Endodermal cell (in vitro differentiated cells): Measurements from ENCODE around the gene DCLRE1A. TPM values are rescaled to one million over a fixed set of nuclear protein-coding genes. Genes with fewer than 3 reads are reported as not detected.

Source experiments
- DNase-seq: peaks from one replicate; pipeline ENCODE4 v3.0.0-alpha.2; 2017
- H3K27ac ChIP-seq: 2 replicates; pipeline ENCODE4 v1.5.1; 2013; ENCODE audit warnings: mild to moderate bottlenecking, low read depth, low read length, moderate library complexity
- H3K27me3 ChIP-seq: 2 replicates; pipeline ENCODE4 v1.6.1; 2013; ENCODE audit warnings: mild to moderate bottlenecking, low read length, moderate library complexity; ENCODE audit not compliant: insufficient read depth, control insufficient read depth, poor library complexity, severe bottlenecking
- H3K36me3 ChIP-seq: 2 replicates; pipeline ENCODE4 v1.7.0; 2013; ENCODE audit warnings: mild to moderate bottlenecking, low read length, moderate library complexity; ENCODE audit not compliant: control insufficient read depth, insufficient read depth
- H3K4me1 ChIP-seq: one replicate; pipeline ENCODE4 v1.7.0; 2013; ENCODE audit warnings: low read length; ENCODE audit not compliant: control insufficient read depth, insufficient read depth
- H3K4me3 ChIP-seq: 2 replicates; pipeline ENCODE4 v1.5.1; 2013; ENCODE audit warnings: mild to moderate bottlenecking, low read length, moderate library complexity
- H3K9ac ChIP-seq: 2 replicates; pipeline ENCODE4 v1.6.1; 2013; ENCODE audit warnings: mild to moderate bottlenecking, low read length, moderate library complexity; ENCODE audit not compliant: poor library complexity, severe bottlenecking; ENCODE audit errors: extremely low read depth
- H3K9me3 ChIP-seq: 2 replicates; pipeline ENCODE4 v1.6.1; 2013; ENCODE audit warnings: mild to moderate bottlenecking, low read length, moderate library complexity; ENCODE audit not compliant: control insufficient read depth
- H3K27ac Mint-ChIP-seq: 2 replicates; pipeline ENCODE4 v1.8.0; 2020; ENCODE audit warnings: mixed read lengths
- H3K27me3 Mint-ChIP-seq: 2 replicates; pipeline ENCODE4 v1.8.0; 2021; ENCODE audit warnings: mild to moderate bottlenecking, mixed read lengths; ENCODE audit not compliant: insufficient read depth
- H3K36me3 Mint-ChIP-seq: 2 replicates; pipeline ENCODE4 v1.8.0; 2020; ENCODE audit warnings: low read depth, mixed read lengths
- H3K4me1 Mint-ChIP-seq: 2 replicates; pipeline ENCODE4 v1.8.0; 2020; ENCODE audit warnings: mixed read lengths
- H3K4me3 Mint-ChIP-seq: 2 replicates; pipeline ENCODE4 v1.8.0; 2020; ENCODE audit warnings: mild to moderate bottlenecking, moderate library complexity, mixed read lengths
- H3K9me3 Mint-ChIP-seq: 2 replicates; pipeline ENCODE4 v1.8.0; 2020; ENCODE audit warnings: mild to moderate bottlenecking, mixed read lengths
- WGBS, 2 experiments: methylation state at CpG; one replicate each; pipeline versions ENCODE4 v1.1.5 to v1.1.7; 2013; ENCODE audit warnings: missing lambda C conversion rate in 2 of 2, mixed read lengths in 1 of 2; ENCODE audit not compliant: insufficient coverage in 1 of 2, insufficient read length in 1 of 2; 5-methylcytosine and 5-hydroxymethylcytosine counted together
- total RNA-seq, 2 donors: library from RNA; stranded (reverse); fragmentation: NEBNext Ultra II Directional in 1 of 2; extraction: Animal tissue kit (Norgen Biotek cat#: 25700) in 1 of 2; gene quantifications; 2 replicates in 1 of 2; 3 replicates in 1 of 2; pipeline ENCODE4 v1.2.1, GENCODE V29; 2021
- TF ChIP-seq, protein P1 (sequence below): fragments of 200-600 bp; sonication (generic); conservative IDR thresholded peaks from 2 replicates; pipeline ENCODE4 v1.5.0; 2021; ENCODE audit warnings: antibody characterized with exemption, mild to moderate bottlenecking

DCLRE1A gene
- total RNA-seq, 2 donors from 2014 or later = 9.6 to 17.8 TPM

DNA sequence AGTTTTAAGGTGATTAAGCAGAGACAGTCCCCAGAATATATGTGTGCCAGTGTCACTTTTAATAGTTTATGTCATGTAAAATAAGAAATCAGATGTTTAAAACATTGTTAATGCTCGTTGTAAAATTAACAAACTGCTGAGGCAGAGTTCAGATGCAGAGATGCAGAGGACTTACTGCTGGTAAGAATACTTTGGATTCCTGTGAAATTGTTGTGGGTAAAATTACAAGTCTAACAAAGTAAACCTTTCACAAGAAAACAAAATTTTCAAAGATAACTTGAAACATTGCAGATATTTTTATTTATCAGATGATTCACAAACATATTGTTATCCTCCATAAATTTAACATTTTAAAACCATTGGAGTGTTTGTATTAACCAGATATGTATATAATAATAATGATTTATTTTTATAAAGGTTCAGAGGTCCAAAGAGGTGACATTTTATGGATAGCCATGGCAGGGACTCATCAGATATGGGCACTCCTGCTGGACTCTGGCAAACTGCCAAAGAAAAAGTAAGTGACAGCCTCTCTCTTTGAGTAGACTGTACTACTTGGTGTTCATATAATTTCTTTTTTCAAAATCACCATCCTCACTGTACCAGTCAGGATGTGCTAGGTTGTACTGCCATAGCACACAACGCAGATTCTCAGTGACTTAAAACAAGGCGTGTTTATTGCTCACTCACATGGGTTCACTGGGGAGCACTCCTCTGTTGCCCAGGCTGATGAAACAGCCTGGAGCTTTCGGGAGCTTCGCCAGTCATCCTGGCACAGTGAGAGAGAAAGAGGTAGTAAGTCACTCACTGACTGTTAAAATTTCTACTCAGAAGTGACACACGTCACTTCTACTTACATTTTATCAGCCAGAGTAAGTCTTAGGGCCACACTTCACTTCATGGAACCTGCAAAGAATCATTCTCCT is 44.1 kb upstream of the DCLRE1A start:
- Histone ChIP-seq H3K4me3 (no peak overlapping the region), H3K27ac (no peak overlapping the region), H3K36me3 (peaks cover 48% of the 10 kb centered on the region), H3K9ac (no peak overlapping the region), H3K27me3 (no peaks in the 10 kb centered on the region), H3K9me3 (no peaks in the 10 kb centered on the region), H3K4me1 (peaks cover 6% of the 10 kb centered on the region)
- Mint-ChIP-seq H3K36me3 (peaks cover 30% of the 10 kb centered on the region), H3K9me3 (peaks cover 2% of the 10 kb centered on the region), H3K4me1 (peaks cover 14% of the 10 kb centered on the region), H3K27ac (no peak overlapping the region), H3K4me3 (no peak overlapping the region), H3K27me3 (no peaks in the 10 kb centered on the region)
- no peak for DNase-seq
- 88 to 100% methylated on average over 4 to 6 of the region's 6 CpGs for WGBS, 2 experiments
- TF ChIP-seq, protein P1, sequence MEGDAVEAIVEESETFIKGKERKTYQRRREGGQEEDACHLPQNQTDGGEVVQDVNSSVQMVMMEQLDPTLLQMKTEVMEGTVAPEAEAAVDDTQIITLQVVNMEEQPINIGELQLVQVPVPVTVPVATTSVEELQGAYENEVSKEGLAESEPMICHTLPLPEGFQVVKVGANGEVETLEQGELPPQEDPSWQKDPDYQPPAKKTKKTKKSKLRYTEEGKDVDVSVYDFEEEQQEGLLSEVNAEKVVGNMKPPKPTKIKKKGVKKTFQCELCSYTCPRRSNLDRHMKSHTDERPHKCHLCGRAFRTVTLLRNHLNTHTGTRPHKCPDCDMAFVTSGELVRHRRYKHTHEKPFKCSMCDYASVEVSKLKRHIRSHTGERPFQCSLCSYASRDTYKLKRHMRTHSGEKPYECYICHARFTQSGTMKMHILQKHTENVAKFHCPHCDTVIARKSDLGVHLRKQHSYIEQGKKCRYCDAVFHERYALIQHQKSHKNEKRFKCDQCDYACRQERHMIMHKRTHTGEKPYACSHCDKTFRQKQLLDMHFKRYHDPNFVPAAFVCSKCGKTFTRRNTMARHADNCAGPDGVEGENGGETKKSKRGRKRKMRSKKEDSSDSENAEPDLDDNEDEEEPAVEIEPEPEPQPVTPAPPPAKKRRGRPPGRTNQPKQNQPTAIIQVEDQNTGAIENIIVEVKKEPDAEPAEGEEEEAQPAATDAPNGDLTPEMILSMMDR = no peak

- TF ChIP-seq, protein P1 = no peak
- no peak overlapping the region for H3K4me3 ChIP-seq
- peaks cover 7% of the 10 kb centered on the region for H3K9me3 Mint-ChIP-seq
- H3K36me3 ChIP-seq = peaks cover 34% of the 10 kb centered on the region
- H3K27me3 Mint-ChIP-seq = no peaks in the 10 kb centered on the region
- no peak overlapping the region for H3K27ac ChIP-seq
- H3K4me3 Mint-ChIP-seq = no peak overlapping the region
- peaks cover 7% of the 10 kb centered on the region for H3K4me1 ChIP-seq
- no peak overlapping the region for H3K9ac ChIP-seq
- no peak overlapping the region for H3K27ac Mint-ChIP-seq
- no peaks in the 10 kb centered on the region for H3K27me3 ChIP-seq
- peaks cover 32% of the 10 kb centered on the region for H3K36me3 Mint-ChIP-seq
- H3K9me3 ChIP-seq = peaks cover 4% of the 10 kb centered on the region
- no peak for DNase-seq
- peaks cover 15% of the 10 kb centered on the region for H3K4me1 Mint-ChIP-seq
These were observed 41.1 kb upstream of the DCLRE1A start for GRCh38 chr10:113895018-113895417.

- Histone ChIP-seq H3K4me3 (no peak overlapping the region), H3K9ac (no peak overlapping the region), H3K27ac (no peak overlapping the region), H3K36me3 (peaks cover 38% of the 10 kb centered on the region), H3K9me3 (peaks cover 9% of the 10 kb centered on the region), H3K27me3 (no peaks in the 10 kb centered on the region), H3K4me1 (peaks cover 7% of the 10 kb centered on the region)
- H3K36me3 Mint-ChIP-seq = peaks cover 36% of the 10 kb centered on the region
- H3K4me3 Mint-ChIP-seq = no peak overlapping the region
- peaks cover 7% of the 10 kb centered on the region for H3K9me3 Mint-ChIP-seq
- 73% methylated on average over 1 of the region's 1 CpG; no CpG with 5 or more reads in 1 of the 2 experiments for WGBS, 2 experiments
- no peaks in the 10 kb centered on the region for H3K27me3 Mint-ChIP-seq
- DNase-seq = no peak
- TF ChIP-seq, protein P1 = no peak
- peaks cover 15% of the 10 kb centered on the region for H3K4me1 Mint-ChIP-seq
- no peak overlapping the region for H3K27ac Mint-ChIP-seq
These were observed 40.7 kb upstream of the DCLRE1A start for GRCh38 chr10:113894581-113894980.
